Lower lobe of right lung (tissue), 2 donors: Measurements from ENCODE around the gene CMIP. TPM values are rescaled to one million over a fixed set of nuclear protein-coding genes. Genes with fewer than 3 reads are reported as not detected.
A peak's percentile ranks its signal among the peaks of the same experiment; 100 is the strongest.

ENCODE experiments used
- ATAC-seq, 2 donors: fragments of 200-7000 bp; cut with Tn5 transposase; one replicate each; pipeline ENCODE4 v1.9.1; 2020 to 2022; ENCODE audit warnings: mild to moderate bottlenecking in 2 of 2, moderate library complexity in 2 of 2
- DNase-seq: peaks from one replicate; pipeline ENCODE4 v3.0.0-alpha.2; 2020
- H3K27ac ChIP-seq: fragments of 200-600 bp; one replicate; pipeline ENCODE4 v1.8.0; 2022
- H3K27me3 ChIP-seq: fragments of 200-600 bp; one replicate; pipeline ENCODE4 v1.8.0; 2022; ENCODE audit warnings: low read depth
- H3K36me3 ChIP-seq: fragments of 200-600 bp; one replicate; pipeline ENCODE4 v1.8.0; 2022; ENCODE audit warnings: mild to moderate bottlenecking
- H3K4me1 ChIP-seq: fragments of 200-600 bp; one replicate; pipeline ENCODE4 v1.8.0; 2022
- H3K4me3 ChIP-seq: fragments of 200-600 bp; one replicate; pipeline ENCODE4 v1.8.0; 2022; ENCODE audit warnings: mild to moderate bottlenecking
- H3K9me3 ChIP-seq: fragments of 200-600 bp; one replicate; pipeline ENCODE4 v1.8.0; 2022
- intact Hi-C: fragments of 100-400 bp; cut with DNase I; formaldehyde crosslinking; loops from one replicate; pipeline ENCODE4 v1.11.0; 2022
- total RNA-seq: library from RNA; stranded (reverse); fragmentation: NEBNext Ultra II Directional; extraction: Animal tissue kit (Norgen Biotek cat#: 25700); gene quantifications from one replicate; pipeline ENCODE4 v1.2.1, GENCODE V29; 2021
- TF ChIP-seq, protein P1 (sequence below): fragments of 200-600 bp; IDR thresholded peaks from one replicate; pipeline ENCODE4 v1.8.0; 2022; ENCODE audit warnings: antibody characterized with exemption, mild to moderate bottlenecking
- donor health status: DM: no; HTN: yes; CAD: no; lungs with severe emphysema.

Gene CMIP
- total RNA-seq, 1 donor from 2014 or later, result 77.4 TPM

DNA sequence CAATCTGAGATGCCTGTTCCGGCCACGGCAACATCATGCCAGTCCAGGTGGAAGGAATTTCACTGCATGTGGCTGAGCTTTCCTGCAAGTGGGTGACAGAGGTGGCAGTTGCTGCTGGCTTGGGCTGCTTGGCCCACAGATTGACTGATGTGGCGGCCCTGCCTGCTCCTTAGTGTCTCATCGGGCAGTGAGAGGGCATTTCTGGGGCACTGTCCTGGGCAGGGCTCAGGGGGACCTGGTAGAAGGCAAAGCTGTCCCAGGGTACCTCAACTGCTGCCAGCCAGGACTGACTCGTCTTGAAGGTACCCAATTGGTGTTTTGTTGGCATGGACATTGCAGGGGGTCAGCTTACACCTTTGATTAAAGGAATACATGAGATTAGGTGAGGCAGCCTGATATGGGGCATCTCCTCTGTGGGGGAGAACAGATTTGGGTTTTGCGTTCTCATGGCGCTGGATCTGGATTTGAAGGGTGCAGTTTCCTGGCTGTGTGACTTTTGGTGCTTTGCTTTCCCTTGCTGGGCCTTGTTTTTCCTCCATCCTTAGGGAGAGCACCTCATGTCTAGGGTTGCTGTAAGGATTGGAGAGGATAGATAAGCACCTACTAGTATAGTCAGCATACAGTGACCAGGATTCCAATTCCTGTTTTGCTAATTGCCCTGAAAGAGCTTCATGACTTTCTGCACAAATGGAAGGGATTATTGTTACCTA is 5.4 kb downstream of the CMIP start:
- ATAC-seq, result no peak
- Histone ChIP-seq H3K9me3 (no peaks in the 10 kb centered on the region), H3K27me3 (no peaks in the 10 kb centered on the region), H3K36me3 (no peaks in the 10 kb centered on the region), H3K4me1 (peaks cover 73% of the 10 kb centered on the region), H3K4me3 (no peak overlapping the region), H3K27ac (no peak overlapping the region)
- intact Hi-C loops, result no loop called here
- TF ChIP-seq, protein P1, sequence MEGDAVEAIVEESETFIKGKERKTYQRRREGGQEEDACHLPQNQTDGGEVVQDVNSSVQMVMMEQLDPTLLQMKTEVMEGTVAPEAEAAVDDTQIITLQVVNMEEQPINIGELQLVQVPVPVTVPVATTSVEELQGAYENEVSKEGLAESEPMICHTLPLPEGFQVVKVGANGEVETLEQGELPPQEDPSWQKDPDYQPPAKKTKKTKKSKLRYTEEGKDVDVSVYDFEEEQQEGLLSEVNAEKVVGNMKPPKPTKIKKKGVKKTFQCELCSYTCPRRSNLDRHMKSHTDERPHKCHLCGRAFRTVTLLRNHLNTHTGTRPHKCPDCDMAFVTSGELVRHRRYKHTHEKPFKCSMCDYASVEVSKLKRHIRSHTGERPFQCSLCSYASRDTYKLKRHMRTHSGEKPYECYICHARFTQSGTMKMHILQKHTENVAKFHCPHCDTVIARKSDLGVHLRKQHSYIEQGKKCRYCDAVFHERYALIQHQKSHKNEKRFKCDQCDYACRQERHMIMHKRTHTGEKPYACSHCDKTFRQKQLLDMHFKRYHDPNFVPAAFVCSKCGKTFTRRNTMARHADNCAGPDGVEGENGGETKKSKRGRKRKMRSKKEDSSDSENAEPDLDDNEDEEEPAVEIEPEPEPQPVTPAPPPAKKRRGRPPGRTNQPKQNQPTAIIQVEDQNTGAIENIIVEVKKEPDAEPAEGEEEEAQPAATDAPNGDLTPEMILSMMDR, result no peak
- DNase-seq, result no peak

DNA sequence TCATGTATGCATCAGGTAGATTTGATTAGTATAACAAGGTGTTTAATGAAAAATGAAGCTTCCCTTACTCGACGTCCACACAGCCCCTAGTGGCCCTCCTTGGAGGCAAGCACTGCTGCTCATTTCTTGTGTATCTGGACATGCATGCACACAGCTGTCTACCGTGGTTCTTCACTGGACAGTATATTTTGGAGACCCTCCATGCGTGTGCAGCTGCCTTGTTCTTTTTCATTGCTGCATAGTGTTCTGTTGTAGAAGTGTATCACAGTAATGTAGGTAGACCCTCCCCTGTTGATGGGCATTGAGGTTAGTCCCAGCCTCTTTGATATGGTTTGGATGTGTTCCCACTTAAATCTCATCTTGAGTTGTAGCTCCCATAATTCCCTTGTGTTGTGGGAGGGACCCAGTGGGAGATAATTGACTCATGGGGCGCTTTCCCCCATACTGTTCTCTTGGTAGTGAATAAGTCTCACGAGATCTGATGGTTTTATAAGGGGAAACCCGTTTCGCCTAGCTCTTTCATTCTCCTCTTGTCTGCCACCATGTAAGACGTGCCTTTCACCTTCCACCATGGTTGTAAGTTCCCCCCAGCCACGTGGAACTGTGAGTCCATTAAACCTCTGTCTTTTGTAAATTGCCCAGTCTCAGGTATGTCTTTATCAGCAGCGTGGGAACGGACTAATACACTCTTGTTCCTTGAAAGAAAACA is 6.3 kb downstream of the CMIP start:
- no peak overlapping the region for H3K4me3 ChIP-seq
- H3K36me3 ChIP-seq, result no peaks in the 10 kb centered on the region
- H3K9me3 ChIP-seq, result no peaks in the 10 kb centered on the region
- ATAC-seq (no peak), DNase-seq (no peak)
- H3K27ac ChIP-seq, result no peak overlapping the region
- TF ChIP-seq, protein P1, result no peak
- peaks cover 73% of the 10 kb centered on the region for H3K4me1 ChIP-seq
- intact Hi-C loops, result no loop called here
- H3K27me3 ChIP-seq, result no peaks in the 10 kb centered on the region

DNA sequence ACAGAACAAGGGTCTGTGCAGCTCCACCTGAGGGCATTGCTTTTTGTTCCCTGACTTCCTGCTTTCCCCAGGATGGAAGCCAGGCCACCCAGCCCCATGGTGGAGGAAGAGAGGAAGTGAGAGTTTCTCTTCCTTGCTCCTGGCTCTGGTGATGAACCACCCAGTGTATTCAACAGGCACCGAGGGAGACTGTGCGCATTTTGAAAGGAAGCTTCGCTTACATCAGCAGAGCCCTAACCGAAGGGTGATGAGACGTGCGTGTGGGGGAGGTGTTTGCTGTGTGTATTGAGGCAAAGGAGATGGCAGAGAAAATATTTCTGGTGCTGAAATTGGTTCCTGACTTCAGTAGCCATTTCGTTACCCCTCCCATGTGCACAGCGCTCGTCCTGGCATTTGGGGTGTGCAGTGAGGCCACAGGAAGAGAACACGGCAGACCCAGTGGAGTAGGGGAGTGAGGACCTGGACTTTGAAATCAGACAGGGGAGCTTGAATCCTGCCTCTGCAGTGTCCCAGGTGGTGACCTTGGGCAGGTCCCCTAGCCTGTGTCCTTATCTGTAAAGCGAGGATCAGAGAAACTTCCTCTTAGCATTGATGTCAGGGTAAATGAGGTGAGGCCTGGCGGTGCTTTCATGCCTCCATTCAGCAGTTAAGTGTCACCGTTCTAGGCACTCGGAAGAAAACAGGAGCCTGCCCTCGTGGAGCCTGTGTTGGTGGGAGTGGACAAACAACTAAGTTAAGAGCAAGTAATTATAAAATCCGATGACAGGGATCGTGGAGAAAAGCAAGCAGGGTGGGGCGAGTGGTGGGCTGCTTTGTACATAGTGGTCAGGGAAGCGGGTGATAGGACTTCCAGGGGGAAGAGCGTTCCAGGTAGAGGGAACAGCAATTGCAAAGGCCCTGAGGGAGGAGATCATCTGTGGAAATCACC is 7.4 kb downstream of the CMIP start:
- H3K27me3 ChIP-seq, result no peaks in the 10 kb centered on the region
- H3K9me3 ChIP-seq, result no peaks in the 10 kb centered on the region
- peak; percentile 64 for DNase-seq
- peaks cover 7% of the 10 kb centered on the region for H3K36me3 ChIP-seq
- no peak overlapping the region for H3K4me3 ChIP-seq
- intact Hi-C loops, result no loop called here
- ATAC-seq, result peak; percentile 21 to 45
- H3K27ac ChIP-seq, result peak overlapping the region; percentile 58
- peaks cover 75% of the 10 kb centered on the region for H3K4me1 ChIP-seq
- TF ChIP-seq, protein P1, result no peak

DNA sequence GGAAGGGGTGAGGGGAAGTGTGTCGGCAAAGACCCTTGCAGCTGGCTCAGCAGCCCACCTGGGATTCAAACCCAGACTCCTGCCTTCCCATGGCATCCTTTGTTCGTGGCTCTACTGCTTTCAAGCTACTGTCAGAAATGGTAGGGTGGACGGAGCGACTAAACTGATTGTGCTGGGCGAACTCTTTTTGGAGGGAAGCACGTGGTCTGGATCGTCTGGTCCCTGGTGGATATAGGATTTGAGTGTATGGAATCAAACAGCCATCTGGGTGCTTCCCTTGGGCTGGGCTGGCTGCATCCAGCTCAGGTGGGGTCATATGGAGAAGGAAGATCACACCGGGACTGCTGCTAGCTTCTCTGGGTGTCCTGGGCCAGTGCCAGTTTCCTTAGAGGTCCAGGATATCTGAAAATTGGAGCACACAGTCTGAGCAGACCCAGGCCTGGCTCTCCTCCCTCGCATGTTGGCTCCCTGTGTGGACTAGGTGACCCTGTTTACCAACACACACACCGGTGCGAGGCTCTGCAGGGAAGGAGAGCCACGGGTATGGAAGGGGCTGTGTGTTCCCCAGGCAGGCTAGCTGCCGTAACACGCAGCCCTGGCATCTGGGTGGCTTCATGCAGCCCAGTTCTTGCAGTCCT is 8.6 kb downstream of the CMIP start:
- DNase-seq, result no peak
- Histone ChIP-seq H3K4me1 (peaks cover 75% of the 10 kb centered on the region), H3K27me3 (no peaks in the 10 kb centered on the region), H3K9me3 (no peaks in the 10 kb centered on the region), H3K4me3 (no peak overlapping the region), H3K27ac (no peak overlapping the region), H3K36me3 (peaks cover 13% of the 10 kb centered on the region)
- ATAC-seq, result no peak
- TF ChIP-seq, protein P1, result no peak
- intact Hi-C loops, result no loop called here

DNA sequence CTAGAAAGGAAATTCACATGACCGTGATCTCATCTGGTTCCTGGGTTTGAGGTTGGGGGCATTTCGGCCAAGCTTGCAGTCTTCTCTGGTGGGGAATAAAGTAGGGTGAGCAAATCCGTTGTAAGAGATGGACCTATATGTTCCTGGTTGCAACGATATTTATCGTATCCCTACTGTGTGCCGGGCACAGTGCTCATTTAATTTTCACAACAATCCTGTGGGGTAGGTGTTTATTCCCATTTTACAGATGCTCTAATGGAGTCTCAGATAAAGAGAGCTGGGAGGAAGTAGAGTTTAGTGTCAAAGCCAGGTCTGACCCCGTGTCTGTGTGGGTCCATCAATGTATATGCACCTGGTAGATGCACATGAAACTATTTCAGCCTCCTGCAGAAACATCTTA is 9.4 kb downstream of the CMIP start:
- Histone ChIP-seq H3K27ac (no peak overlapping the region), H3K27me3 (no peaks in the 10 kb centered on the region), H3K9me3 (no peaks in the 10 kb centered on the region), H3K36me3 (peaks cover 13% of the 10 kb centered on the region), H3K4me1 (peaks cover 71% of the 10 kb centered on the region), H3K4me3 (no peak overlapping the region)
- ATAC-seq, result no peak
- intact Hi-C loops, result no loop called here
- DNase-seq, result no peak
- TF ChIP-seq, protein P1, result no peak
